ENCODE measurements around the gene GIGYF2. TPM values are rescaled to one million over a fixed set of nuclear protein-coding genes. Genes with fewer than 3 reads are reported as not detected.

Gene GIGYF2
- total RNA-seq, 1 experiment from 2014 or later: 59.6 TPM

GRCh38 chr2:232666051-232666805, 30.9 kb upstream of the GIGYF2 start:
- no peaks in the 10 kb centered on the region for H3K4me1 ChIP-seq (ENCODE audit: low read length)
- DNase-seq: no peak
- no peaks in the 10 kb centered on the region for H3K9me2 ChIP-seq (replicated peaks; ENCODE audit: insufficient read depth, low read length)
- no peak overlapping the region for H3K4me2 ChIP-seq (ENCODE audit: low read depth, low read length, poor library complexity, severe bottlenecking)
- H3K9me3 ChIP-seq (ENCODE audit: low read length): no peaks in the 10 kb centered on the region
- no peaks in the 10 kb centered on the region for H3K27me3 ChIP-seq (ENCODE audit: low read length)
- H4K20me1 ChIP-seq (ENCODE audit: insufficient read depth, low read depth, low read length): no peaks in the 10 kb centered on the region
- no peaks in the 10 kb centered on the region for H3K79me2 ChIP-seq (ENCODE audit: low read length)
- no peak overlapping the region for H2AFZ ChIP-seq (ENCODE audit: low read length)
- H3K9ac ChIP-seq (ENCODE audit: low read length): no peak overlapping the region
- H3K4me3 ChIP-seq (ENCODE audit: low read length): no peak overlapping the region
- H3K27ac ChIP-seq (ENCODE audit: low read length): no peak overlapping the region
- no peaks in the 10 kb centered on the region for H3K36me3 ChIP-seq (ENCODE audit: insufficient read depth, low read length)

GRCh38 chr2:232667989-232668583, 29.0 kb upstream of the GIGYF2 start:
- Histone ChIP-seq H3K36me3 (ENCODE audit: insufficient read depth, low read length) (no peaks in the 10 kb centered on the region), H3K9me2 (replicated peaks; ENCODE audit: insufficient read depth, low read length) (no peaks in the 10 kb centered on the region), H3K4me3 (ENCODE audit: low read length) (no peak overlapping the region), H3K27ac (ENCODE audit: low read length) (no peak overlapping the region), H3K27me3 (ENCODE audit: low read length) (no peaks in the 10 kb centered on the region), H4K20me1 (ENCODE audit: insufficient read depth, low read depth, low read length) (no peaks in the 10 kb centered on the region), H3K4me2 (ENCODE audit: low read depth, low read length, poor library complexity, severe bottlenecking) (no peak overlapping the region), H3K9me3 (ENCODE audit: low read length) (no peaks in the 10 kb centered on the region), H3K4me1 (ENCODE audit: low read length) (no peaks in the 10 kb centered on the region), H3K9ac (ENCODE audit: low read length) (no peak overlapping the region), H2AFZ (ENCODE audit: low read length) (no peak overlapping the region), H3K79me2 (ENCODE audit: low read length) (no peaks in the 10 kb centered on the region)
- DNase-seq: no peak

GRCh38 chr2:232668805-232669444, 28.2 kb upstream of the GIGYF2 start:
- Histone ChIP-seq H2AFZ (ENCODE audit: low read length) (no peak overlapping the region), H3K9me2 (replicated peaks; ENCODE audit: insufficient read depth, low read length) (no peaks in the 10 kb centered on the region)
- no peak for DNase-seq

GRCh38 chr2:232672588-232672987, 24.5 kb upstream of the GIGYF2 start:
- no peaks in the 10 kb centered on the region for H3K36me3 ChIP-seq (ENCODE audit: insufficient read depth, low read length)
- no peaks in the 10 kb centered on the region for H3K9me3 ChIP-seq (ENCODE audit: low read length)
- no peaks in the 10 kb centered on the region for H3K9me2 ChIP-seq (replicated peaks; ENCODE audit: insufficient read depth, low read length)
- H4K20me1 ChIP-seq (ENCODE audit: insufficient read depth, low read depth, low read length): no peaks in the 10 kb centered on the region
- H3K27ac ChIP-seq (ENCODE audit: low read length): no peak overlapping the region
- no peak for DNase-seq
- no peak overlapping the region for H2AFZ ChIP-seq (ENCODE audit: low read length)
- no peaks in the 10 kb centered on the region for H3K27me3 ChIP-seq (ENCODE audit: low read length)
- no peaks in the 10 kb centered on the region for H3K79me2 ChIP-seq (ENCODE audit: low read length)
- H3K9ac ChIP-seq (ENCODE audit: low read length): no peak overlapping the region
- H3K4me3 ChIP-seq (ENCODE audit: low read length): no peak overlapping the region
- H3K4me2 ChIP-seq (ENCODE audit: low read depth, low read length, poor library complexity, severe bottlenecking): no peak overlapping the region
- no peaks in the 10 kb centered on the region for H3K4me1 ChIP-seq (ENCODE audit: low read length)

More at GRCh38 chr2:232668805-232669444, 28.2 kb upstream of the GIGYF2 start:
- H3K36me3 ChIP-seq (ENCODE audit: insufficient read depth, low read length): no peaks in the 10 kb centered on the region
- H3K9ac ChIP-seq (ENCODE audit: low read length): no peak overlapping the region
- H3K9me3 ChIP-seq (ENCODE audit: low read length): no peaks in the 10 kb centered on the region
- H3K79me2 ChIP-seq (ENCODE audit: low read length): no peaks in the 10 kb centered on the region
- no peaks in the 10 kb centered on the region for H4K20me1 ChIP-seq (ENCODE audit: insufficient read depth, low read depth, low read length)
- no peaks in the 10 kb centered on the region for H3K4me1 ChIP-seq (ENCODE audit: low read length)
- no peak overlapping the region for H3K27ac ChIP-seq (ENCODE audit: low read length)
- no peak overlapping the region for H3K4me3 ChIP-seq (ENCODE audit: low read length)
- no peaks in the 10 kb centered on the region for H3K27me3 ChIP-seq (ENCODE audit: low read length)
- H3K4me2 ChIP-seq (ENCODE audit: low read depth, low read length, poor library complexity, severe bottlenecking): no peak overlapping the region

GRCh38 chr2:232674491-232674890, 22.6 kb upstream of the GIGYF2 start:
- no peaks in the 10 kb centered on the region for H3K9me2 ChIP-seq (replicated peaks; ENCODE audit: insufficient read depth, low read length)
- H3K27ac ChIP-seq (ENCODE audit: low read length): no peak overlapping the region
- no peaks in the 10 kb centered on the region for H3K36me3 ChIP-seq (ENCODE audit: insufficient read depth, low read length)
- no peaks in the 10 kb centered on the region for H3K4me1 ChIP-seq (ENCODE audit: low read length)
- no peaks in the 10 kb centered on the region for H3K9me3 ChIP-seq (ENCODE audit: low read length)
- no peaks in the 10 kb centered on the region for H4K20me1 ChIP-seq (ENCODE audit: insufficient read depth, low read depth, low read length)
- no peak for DNase-seq
- no peak overlapping the region for H3K4me3 ChIP-seq (ENCODE audit: low read length)
- H2AFZ ChIP-seq (ENCODE audit: low read length): no peak overlapping the region
- H3K79me2 ChIP-seq (ENCODE audit: low read length): no peaks in the 10 kb centered on the region
- H3K27me3 ChIP-seq (ENCODE audit: low read length): no peaks in the 10 kb centered on the region
- H3K9ac ChIP-seq (ENCODE audit: low read length): no peak overlapping the region
- no peak overlapping the region for H3K4me2 ChIP-seq (ENCODE audit: low read depth, low read length, poor library complexity, severe bottlenecking)

- Histone ChIP-seq H3K4me2 (ENCODE audit: low read depth, low read length, poor library complexity, severe bottlenecking) (no peak overlapping the region), H3K27me3 (ENCODE audit: low read length) (no peaks in the 10 kb centered on the region), H3K9ac (ENCODE audit: low read length) (no peak overlapping the region), H3K27ac (ENCODE audit: low read length) (no peak overlapping the region), H3K4me1 (ENCODE audit: low read length) (no peaks in the 10 kb centered on the region), H3K9me2 (replicated peaks; ENCODE audit: insufficient read depth, low read length) (no peaks in the 10 kb centered on the region), H3K9me3 (ENCODE audit: low read length) (no peaks in the 10 kb centered on the region), H3K79me2 (ENCODE audit: low read length) (no peaks in the 10 kb centered on the region), H3K4me3 (ENCODE audit: low read length) (no peak overlapping the region), H3K36me3 (ENCODE audit: insufficient read depth, low read length) (no peaks in the 10 kb centered on the region), H2AFZ (ENCODE audit: low read length) (no peak overlapping the region), H4K20me1 (ENCODE audit: insufficient read depth, low read depth, low read length) (no peaks in the 10 kb centered on the region)
- no peak for DNase-seq
Observed at GRCh38 chr2:232675381-232675780, 21.8 kb upstream of the GIGYF2 start.

- no peaks in the 10 kb centered on the region for H3K9me2 ChIP-seq (replicated peaks; ENCODE audit: insufficient read depth, low read length)
- H4K20me1 ChIP-seq (ENCODE audit: insufficient read depth, low read depth, low read length): no peaks in the 10 kb centered on the region
- no peak overlapping the region for H3K27ac ChIP-seq (ENCODE audit: low read length)
- no peaks in the 10 kb centered on the region for H3K27me3 ChIP-seq (ENCODE audit: low read length)
- no peak overlapping the region for H2AFZ ChIP-seq (ENCODE audit: low read length)
- no peaks in the 10 kb centered on the region for H3K4me1 ChIP-seq (ENCODE audit: low read length)
- no peaks in the 10 kb centered on the region for H3K79me2 ChIP-seq (ENCODE audit: low read length)
- no peak overlapping the region for H3K4me3 ChIP-seq (ENCODE audit: low read length)
- no peak overlapping the region for H3K4me2 ChIP-seq (ENCODE audit: low read depth, low read length, poor library complexity, severe bottlenecking)
- no peak overlapping the region for H3K9ac ChIP-seq (ENCODE audit: low read length)
- no peak for DNase-seq
- no peaks in the 10 kb centered on the region for H3K9me3 ChIP-seq (ENCODE audit: low read length)
- H3K36me3 ChIP-seq (ENCODE audit: insufficient read depth, low read length): no peaks in the 10 kb centered on the region
Observed at GRCh38 chr2:232680006-232680405, 17.1 kb upstream of the GIGYF2 start.

- no peak overlapping the region for H3K27ac ChIP-seq (ENCODE audit: low read length)
- H3K4me1 ChIP-seq (ENCODE audit: low read length): no peaks in the 10 kb centered on the region
- H2AFZ ChIP-seq (ENCODE audit: low read length): no peak overlapping the region
- H3K4me2 ChIP-seq (ENCODE audit: low read depth, low read length, poor library complexity, severe bottlenecking): no peak overlapping the region
- H3K36me3 ChIP-seq (ENCODE audit: insufficient read depth, low read length): no peaks in the 10 kb centered on the region
- no peaks in the 10 kb centered on the region for H3K27me3 ChIP-seq (ENCODE audit: low read length)
- no peak overlapping the region for H3K4me3 ChIP-seq (ENCODE audit: low read length)
- no peaks in the 10 kb centered on the region for H3K79me2 ChIP-seq (ENCODE audit: low read length)
- DNase-seq: no peak
- H3K9ac ChIP-seq (ENCODE audit: low read length): no peak overlapping the region
- no peaks in the 10 kb centered on the region for H4K20me1 ChIP-seq (ENCODE audit: insufficient read depth, low read depth, low read length)
- no peaks in the 10 kb centered on the region for H3K9me2 ChIP-seq (replicated peaks; ENCODE audit: insufficient read depth, low read length)
- no peaks in the 10 kb centered on the region for H3K9me3 ChIP-seq (ENCODE audit: low read length)
Observed at GRCh38 chr2:232681527-232681926, 15.6 kb upstream of the GIGYF2 start.
